Stimulated activated CD8-positive, alpha-beta memory T cell treated with anti-CD3 and anti-CD28 coated beads, Interleukin-7, amount 100 ng/mL, for 4 hours (primary cell): ENCODE results near the gene OTUD3.
"Not testable (repeated sequence)": the region's sequence is repeated elsewhere in the genome, so short reads cannot be mapped to it uniquely, and the experiment has no call there.

Experiments
- DNase-seq, 2 donors: peaks; one replicate each; pipeline ENCODE4 v3.0.0-alpha.2; 2020; ENCODE audit warnings: low read depth in 2 of 2

OTUD3 gene, protein sequence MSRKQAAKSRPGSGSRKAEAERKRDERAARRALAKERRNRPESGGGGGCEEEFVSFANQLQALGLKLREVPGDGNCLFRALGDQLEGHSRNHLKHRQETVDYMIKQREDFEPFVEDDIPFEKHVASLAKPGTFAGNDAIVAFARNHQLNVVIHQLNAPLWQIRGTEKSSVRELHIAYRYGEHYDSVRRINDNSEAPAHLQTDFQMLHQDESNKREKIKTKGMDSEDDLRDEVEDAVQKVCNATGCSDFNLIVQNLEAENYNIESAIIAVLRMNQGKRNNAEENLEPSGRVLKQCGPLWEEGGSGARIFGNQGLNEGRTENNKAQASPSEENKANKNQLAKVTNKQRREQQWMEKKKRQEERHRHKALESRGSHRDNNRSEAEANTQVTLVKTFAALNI

DNA sequence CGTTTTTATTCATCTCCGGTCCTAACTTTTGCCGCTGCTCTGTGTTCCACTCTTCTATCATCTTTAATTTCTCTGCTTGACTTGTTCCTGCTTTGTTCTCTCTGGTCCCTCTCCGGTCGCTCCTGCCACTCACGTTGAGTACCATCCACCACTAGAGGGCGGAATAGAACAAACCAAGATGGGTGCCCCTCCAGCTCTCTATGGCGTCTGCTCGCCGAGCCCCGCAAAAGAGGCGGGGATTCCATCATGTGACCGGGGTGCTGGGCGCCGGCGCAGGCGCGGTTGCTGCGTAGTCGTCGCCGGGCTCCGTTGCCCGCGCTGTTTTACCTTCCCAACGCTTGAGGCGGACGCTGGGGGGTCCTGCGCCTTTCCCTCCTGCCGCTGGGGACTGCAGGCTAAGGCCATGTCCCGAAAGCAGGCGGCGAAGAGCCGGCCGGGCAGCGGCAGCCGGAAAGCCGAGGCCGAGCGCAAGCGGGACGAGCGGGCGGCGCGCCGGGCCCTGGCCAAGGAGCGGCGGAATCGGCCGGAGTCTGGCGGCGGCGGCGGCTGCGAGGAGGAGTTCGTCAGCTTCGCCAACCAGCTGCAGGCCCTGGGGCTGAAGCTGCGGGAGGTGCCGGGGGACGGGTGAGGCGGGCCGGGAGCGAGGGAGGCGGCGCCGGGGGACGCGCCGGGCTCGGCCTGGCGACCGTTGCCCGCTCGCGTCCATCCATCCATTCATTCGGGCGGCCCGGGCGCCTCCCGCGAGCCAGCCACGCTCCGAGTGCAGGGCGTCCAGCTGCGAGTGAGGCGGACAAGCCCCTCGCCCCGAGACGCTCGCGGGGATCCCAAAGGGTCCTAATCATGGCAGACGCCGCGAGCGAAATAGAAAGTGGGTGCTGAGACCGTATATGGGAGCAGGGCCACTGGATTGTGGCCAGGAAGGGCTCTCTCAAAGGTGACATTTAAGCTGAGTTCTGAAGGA is at the start of gene OTUD3:
Gene OTUD3 (plus strand): TSS at position 285 of the 961 bp plus-strand sequence. CDS start 119 bp downstream, at position 404.
- DNase-seq = peak; percentile 93

DNA sequence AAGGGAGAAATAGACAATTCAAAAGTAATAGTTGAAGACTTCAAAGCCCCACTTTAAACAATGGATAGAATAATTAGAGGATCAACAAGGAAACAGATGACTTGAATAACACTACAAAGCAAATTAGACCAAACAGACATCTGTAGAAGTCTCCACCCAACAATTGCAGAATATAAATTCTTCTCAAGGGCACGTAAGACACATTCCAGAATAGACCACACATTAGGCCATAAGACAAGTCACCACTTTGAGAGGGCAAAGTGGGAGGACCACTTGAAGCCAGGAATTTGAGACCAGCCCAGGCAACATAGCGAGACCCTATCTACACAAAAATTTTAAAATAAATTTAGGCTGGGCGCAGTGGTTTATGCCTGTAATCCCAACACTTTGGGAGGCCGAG is 46.6 kb upstream of the OTUD3 start:
- no peak for DNase-seq

DNA sequence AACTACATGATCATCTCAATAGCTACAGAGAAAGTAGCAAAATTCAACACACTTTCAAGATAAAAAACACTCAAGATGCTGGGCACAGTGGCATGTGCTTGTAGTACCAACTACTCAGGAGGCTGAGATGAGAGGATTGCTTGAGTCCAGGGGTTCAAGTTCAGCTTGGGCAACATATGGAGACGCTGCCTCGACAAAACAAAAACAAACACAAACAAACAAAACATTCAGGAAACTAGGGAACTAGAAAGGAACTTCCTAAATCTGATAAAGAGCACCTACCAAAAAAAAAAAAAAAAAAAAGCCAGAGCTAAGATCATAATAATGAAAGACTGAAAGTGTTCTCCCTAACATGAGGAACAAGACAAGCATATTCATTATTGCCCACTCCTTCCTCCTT is 44.3 kb upstream of the OTUD3 start:
- DNase-seq = no peak

DNA sequence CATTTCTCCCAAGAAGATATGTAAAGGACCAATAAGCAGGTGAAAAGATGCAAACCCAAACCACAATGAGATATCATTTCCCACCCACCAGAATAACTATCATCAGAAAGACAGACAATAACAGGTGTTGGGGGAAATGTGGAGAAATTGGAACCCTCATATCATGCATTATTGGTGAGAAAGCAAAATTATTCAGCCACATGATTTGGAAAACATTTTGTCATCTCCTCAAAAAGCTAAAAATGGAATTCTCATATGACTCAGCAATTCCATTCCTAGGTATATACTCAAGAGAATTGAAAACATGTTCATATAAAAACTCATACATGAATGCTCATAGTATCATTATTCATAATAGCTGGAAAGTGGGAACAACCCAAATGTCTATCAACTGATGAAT is 42.0 kb upstream of the OTUD3 start:
- DNase-seq = no peak

DNA sequence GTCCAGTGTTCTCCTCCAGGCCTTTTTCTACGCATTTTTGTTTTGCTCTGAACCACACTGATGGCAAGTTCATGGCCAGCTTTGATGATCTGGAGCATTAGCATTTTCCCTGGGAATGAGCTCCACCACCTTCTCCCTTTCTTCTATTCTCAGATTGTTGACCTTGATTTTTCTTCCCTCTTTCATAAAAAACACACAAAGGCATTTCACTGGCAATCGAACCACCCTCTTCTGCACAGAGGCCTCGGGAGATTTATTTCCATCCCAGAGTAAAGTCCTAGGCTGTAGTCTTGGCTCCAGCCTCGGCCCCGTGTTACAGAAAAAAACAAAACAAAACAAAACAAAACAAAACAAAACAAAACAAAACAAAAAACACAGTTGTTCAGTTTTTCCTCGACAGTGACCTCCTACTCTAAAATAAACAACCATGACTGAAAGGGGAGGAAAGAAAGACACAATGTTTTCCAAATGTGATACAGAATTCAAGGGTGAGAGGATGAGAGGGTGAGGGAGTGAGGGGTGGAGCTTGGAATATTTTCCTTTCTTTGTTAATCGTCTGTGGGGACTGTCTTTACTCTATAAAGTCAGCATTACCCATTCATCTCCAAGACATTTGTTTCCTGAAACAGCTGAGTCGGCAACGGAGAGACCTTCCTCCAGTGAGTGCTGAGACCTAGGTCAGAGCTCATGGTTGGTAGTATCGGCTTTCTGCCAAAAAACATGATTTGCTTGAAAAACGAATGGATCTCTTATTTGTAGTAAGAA is 37.3 kb upstream of the OTUD3 start:
- DNase-seq = no peak

DNA sequence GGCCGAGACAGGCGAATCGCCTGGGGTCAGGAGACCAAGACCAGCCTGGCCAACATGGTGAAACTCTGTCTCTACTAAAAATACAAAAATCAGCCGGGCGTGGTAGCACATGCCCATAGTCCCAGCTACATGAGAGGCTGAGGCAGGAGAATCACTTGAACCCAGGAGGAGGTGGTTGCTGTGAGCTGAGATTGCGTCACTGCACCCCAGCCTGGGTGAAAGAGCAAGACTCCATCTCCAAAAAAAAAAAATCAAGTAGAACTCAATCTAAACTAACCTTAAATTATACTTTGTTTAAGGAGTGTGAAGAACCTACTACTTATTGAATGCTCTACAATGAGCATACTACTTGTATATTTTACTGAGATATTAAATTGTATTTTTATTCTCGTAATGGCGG is 36.6 kb upstream of the OTUD3 start:
- DNase-seq = no peak

DNA sequence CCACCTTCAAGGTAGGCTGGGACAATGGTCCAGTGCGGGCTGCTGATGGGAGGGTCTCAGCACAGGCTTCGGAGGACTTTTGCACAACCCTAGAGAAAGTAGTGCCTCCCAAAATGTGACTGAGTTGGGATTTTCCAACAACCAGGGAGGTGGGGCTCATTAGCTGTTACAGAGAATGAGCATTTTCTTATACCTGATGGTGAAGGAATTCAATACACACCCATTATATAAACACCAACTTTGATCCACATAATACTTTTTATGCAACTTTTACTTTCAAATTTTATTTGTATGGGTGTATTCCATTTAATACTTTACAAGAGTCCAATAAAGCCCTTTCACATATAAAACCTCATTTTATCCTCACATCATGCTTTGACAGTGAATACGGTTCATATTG is 35.9 kb upstream of the OTUD3 start:
- no peak for DNase-seq

DNA sequence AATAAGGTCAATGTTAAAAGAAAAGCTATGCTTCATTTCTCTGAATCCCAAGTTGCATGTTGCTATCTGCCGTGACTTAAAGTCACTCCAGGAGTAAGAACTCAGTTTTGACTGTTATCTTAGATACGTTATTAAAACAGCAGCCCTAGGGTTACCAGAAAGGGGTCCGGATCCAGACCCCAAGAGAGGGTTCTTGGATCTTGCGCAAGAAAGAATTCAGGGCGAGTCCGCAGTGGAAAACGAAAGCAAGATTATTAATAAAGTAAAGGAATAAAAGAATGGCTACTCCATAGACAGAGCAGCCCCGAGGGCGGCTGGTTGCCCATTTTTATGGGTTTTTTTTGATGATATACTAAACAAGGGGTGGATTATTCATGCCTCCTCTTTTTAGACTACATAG is 34.9 kb upstream of the OTUD3 start:
- not testable (repeated sequence) for DNase-seq

DNA sequence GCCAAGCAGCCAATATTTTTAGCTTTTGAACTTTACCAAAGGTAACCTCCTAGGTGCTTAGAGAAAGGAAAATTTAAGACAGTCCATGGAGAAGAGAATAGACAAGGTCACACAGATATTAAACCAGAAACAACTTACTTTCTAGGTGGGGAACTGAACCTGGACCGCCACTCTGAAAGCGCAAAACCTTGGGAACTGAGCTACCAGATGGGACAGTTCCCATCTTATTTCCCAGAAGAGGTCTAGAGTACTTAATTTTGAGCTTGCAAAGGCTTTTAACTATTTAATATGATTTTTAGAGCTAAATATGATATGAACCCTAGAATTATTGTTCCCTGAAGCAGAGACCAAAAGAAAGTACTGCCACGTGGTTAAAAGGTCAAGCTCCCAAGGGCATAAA is 32.9 kb upstream of the OTUD3 start:
- not testable (repeated sequence) for DNase-seq

DNA sequence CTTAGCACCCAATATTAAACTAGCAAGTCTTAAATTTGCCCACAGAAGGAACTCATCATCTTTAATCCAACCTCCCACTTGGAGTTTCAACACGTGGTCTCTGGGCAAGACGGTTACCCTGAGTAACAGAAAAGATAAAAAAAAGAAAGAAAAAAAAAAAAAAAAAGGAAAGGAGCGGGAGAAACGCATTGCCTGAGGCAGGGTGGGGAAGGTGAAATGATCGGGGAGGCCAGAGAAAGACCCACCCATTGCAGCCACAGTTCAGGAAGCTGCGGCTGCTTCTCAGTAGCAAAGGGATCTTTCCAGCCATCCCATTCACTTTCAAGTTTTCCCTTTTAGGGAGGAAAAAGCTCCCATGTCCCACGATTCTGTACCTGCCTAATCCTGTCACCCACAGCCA is 32.0 kb upstream of the OTUD3 start:
- DNase-seq = no peak

DNA sequence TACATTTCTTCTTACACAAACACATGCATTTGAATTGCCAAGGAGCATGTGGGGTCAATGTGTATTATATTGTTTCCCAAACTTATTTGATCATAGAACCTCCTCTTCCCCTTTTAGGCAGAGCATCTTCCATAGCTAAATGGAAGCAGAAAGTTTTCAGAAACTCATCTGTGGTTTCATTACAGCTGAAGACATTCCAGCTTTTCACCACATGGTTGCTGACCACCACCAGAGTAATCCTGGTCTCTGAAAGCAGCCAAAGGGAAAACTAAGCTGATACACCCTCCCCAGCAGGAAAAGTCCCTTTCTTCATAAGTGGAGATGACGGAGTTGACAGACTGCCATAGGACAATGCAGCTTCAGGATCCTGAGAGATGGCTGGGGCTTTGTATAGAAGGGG is 30.2 kb upstream of the OTUD3 start:
- no peak for DNase-seq

DNA sequence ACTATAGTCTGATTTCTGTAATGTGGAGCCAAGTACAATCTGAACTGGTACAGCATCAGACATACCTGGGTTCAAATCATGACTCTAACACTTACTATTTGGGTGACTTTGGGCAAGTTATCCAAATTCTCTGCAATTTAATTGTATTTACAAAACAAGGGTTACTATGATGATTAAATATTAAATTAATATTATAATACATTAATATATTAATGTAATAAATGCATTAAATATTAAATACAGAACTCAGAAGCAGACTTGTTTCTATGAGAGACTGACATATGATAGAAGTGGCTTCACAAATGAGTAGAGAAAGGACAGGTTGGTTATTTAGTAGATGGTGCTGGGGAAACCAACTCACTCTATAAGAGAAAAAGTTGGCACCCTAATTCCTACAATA is 27.3 kb upstream of the OTUD3 start:
- DNase-seq = no peak

DNA sequence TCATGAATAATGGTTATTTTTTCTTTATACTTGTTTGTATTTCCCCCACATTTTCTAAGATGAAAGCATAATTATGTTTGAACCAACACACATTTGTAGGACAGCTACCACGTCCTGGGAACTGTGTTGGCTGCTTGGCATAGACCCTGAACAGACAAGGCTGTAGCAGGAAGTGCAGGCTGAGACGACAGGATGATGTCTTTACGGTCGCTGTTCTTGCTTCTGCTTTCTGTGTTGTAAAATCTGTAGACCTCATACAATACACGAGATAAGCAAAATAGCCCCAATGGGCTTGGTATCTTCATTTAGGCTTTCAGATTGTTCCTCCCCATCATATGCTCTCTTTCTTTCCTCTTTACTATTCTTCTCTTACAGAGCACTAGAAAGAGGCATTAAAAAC is 23.3 kb upstream of the OTUD3 start:
- no peak for DNase-seq

DNA sequence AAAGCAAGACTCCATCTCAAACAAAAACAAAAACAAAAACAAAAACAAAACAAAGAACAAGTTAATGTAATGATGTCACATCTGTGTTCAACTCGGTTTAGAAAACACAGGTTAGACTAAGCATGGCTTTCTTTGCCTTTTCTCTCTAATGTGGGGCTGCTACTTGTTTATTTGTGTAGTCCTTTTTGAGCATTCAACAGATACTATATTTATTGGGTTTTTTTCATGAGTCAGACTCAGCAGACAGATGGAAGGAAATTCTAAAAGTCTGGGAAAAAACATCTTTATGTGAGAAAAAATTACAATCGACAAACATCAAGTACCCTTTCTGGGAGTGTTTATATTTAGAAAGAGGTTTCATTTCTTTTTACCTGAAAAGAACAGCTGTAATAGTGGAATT is 22.3 kb upstream of the OTUD3 start:
- DNase-seq = no peak

DNA sequence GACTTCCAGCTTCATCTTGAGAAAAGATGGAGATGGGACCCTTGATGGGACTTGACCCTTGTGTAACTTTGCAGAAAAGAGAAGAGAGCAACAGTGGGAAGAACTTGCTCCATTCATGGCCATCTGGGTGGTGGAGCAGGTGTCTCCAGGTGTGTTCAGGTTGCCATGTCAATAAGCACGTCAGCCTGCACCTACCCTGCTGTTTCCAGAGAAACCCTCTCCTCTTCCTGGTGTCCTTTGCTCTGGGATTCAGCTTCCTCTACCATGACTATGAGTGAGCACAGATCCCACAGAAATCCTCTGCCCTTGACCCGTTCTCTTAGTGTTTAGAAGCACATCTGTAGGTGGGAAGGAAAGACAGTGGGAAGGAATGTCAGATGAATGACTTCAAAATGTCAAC is 21.8 kb upstream of the OTUD3 start:
- no peak for DNase-seq

DNA sequence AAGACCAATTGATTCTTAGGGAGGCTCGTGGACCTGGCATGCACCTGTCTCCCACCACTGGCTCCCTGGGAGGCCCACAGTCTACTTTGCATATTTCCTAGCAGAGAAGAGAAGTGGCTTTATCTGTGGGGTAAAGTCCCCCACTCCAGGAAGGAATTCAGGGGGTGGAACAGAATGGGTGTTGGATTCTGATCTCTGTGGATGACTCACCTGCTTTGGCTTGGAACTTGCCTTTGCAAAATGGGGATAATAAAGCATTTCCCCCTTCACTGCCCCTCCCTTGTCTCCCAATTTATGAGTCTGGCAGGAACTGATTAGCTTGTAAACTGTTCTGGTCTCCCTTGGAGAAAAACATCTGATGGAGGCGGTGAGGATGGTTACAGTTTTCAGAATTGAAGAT is 21.2 kb upstream of the OTUD3 start:
- DNase-seq = no peak

DNA sequence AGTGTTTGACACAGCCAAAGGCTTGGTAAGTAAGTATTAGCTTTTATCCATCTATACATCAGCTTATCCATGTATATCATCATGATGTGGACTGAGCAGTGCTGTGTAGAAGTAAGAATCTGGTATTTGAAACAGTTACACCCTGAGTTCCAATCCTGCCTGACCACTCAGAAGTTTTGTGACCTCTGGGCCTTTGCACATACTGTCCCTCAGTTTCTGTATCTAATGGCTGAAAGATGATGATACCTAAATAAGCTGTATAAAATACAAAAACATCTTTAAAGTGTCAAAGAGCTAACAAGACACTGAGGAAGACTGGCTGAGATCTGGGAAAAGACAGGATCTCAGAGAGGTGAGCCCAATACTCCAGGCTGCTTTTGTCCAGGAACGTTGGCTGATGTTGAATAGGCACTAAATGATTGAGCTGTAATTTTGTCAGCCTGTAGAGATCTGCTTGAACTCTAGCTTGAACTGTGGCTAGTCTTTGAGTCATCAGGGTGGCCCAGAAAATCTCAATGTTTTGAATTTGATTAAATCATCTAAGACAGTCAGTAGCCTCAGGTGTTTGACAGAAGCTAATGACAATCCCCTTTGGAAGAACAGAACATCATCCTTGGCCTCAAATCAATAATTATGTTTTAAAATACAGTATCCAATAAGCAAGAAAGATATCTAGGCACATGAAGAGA is 20.2 kb upstream of the OTUD3 start:
- no peak for DNase-seq

DNA sequence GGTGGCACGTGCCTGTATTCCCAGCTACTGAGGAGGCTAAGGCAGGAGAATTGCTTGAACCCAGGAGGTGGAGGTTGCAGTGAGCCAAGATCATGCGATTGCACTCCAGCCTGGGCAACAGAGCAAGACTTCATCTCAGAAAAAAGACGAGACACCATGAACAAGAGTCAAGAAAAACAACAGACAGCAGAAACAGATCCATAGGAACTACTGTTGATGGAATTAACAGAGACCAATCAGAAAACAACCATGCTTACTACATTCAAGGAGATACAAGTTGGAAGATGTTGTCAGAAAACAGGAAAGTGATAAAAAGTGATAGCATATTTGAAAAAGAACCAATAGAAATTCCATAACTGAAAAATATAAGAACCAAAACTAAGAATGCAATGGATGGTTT is 19.3 kb upstream of the OTUD3 start:
- no peak for DNase-seq

DNA sequence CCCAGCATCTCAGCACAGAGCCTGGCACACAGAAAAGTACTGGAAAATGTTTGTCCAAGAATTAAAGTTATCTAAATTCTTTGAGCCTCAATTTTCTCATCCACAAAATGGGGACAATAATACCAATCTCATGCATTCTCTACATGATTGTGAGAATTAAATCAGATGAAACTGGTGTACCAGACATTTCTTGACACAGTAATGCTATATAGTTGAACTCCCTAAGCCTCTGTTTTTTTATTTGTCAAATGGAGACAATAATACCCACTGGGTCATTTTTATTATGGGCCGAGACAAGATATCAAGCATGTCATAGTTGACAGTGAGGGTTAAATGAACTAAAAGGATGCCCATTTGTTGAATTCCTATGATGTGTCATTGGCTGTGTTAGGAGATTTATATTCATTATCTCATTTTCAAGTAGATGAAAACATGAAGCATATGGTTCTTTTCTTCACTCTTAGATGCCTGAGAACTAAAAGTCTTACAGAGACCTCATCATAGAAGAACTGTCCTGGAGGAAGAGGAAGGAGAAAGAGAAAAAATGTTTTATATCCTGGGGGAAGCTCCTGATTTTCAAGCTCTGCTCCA is 17.5 kb upstream of the OTUD3 start:
- no peak for DNase-seq

DNA sequence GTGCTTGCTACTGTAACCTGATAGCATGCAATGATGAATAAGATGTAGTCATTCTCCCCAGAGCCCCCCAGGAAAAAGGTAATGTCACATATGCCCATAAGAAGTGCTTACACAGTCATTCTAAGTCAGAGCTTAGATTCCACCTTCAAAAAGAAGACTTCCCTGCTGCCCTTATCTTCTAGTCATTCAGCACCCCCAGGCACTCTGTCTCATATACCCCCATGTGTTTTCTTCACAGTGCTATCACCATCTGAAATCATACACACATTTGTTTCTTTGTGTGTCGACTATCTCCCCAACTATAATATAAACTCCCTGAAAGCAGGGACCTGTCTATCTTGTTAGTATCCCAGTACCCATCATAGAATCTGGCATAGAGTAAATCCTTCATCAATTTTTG is 16.2 kb upstream of the OTUD3 start:
- no peak for DNase-seq

DNA sequence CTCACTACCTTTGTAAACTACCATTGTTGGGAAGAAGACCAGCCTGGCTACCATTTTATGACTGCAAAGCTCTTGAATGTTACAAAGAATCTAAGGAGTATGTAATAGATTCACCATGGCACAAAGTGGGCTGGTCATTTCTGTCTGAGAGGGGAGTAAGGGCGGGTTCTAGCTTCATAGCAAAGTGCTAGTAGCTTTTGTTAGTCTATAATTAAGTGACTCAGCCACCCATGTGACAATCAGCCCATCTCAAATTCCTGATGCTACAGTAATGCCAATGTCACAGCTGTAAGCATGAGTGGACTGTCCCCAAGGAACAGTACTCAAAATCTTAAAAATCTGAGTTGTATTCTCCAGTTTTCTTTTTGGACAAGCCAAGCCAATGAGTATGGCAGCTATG is 15.4 kb upstream of the OTUD3 start:
- DNase-seq = no peak
